GM12878 (cell line): ENCODE measurements around the gene SEMA4F.

Source experiments
- BACH1 ChIP-seq: fragments of 450-650 bp; IDR thresholded peaks from 2 replicates; pipeline ENCODE4 v1.6.1; 2017; ENCODE audit warnings: mild to moderate bottlenecking, borderline replicate concordance
- CREB1 ChIP-seq: IDR thresholded peaks from 2 replicates; pipeline ENCODE4 v1.6.1; 2012; ENCODE audit warnings: low read depth, mild to moderate bottlenecking, inconsistent platforms
- EZH2 ChIP-seq: IDR thresholded peaks from 2 replicates; pipeline ENCODE4 v1.6.1; 2012; ENCODE audit warnings: low read depth, mild to moderate bottlenecking, control low read depth, inconsistent platforms, low read length, borderline replicate concordance; ENCODE audit not compliant: control insufficient read depth
- GABPA ChIP-seq: IDR thresholded peaks from 2 replicates; pipeline ENCODE4 v1.6.1; 2014; ENCODE audit warnings: antibody characterized with exemption, low read depth, mild to moderate bottlenecking, inconsistent platforms
- HCFC1 ChIP-seq: fragments of 150-350 bp; IDR thresholded peaks from 2 replicates; pipeline ENCODE4 v1.6.1; 2014; ENCODE audit warnings: low read length
- NFIC ChIP-seq: IDR thresholded peaks from 2 replicates; pipeline ENCODE4 v1.6.1; 2012; ENCODE audit warnings: low read depth, mild to moderate bottlenecking, inconsistent platforms, low read length, moderate library complexity
- POLR2AphosphoS5 ChIP-seq: IDR thresholded peaks from 2 replicates; pipeline ENCODE4 v1.6.1; 2011; ENCODE audit warnings: mild to moderate bottlenecking, low read length, inconsistent platforms
- REST ChIP-seq: IDR thresholded peaks from 2 replicates; pipeline ENCODE4 v1.6.1; 2012; ENCODE audit warnings: mild to moderate bottlenecking, low read depth, low read length
- RFX5 ChIP-seq: IDR thresholded peaks from 2 replicates; pipeline ENCODE4 v1.6.1; 2011; ENCODE audit warnings: low read depth, low read length, improper control_type of control experiment
- SMC3 ChIP-seq: IDR thresholded peaks from 2 replicates; pipeline ENCODE4 v1.6.1; 2011; ENCODE audit warnings: low read length, improper control_type of control experiment, borderline replicate concordance

GRCh38 chr2:74728842-74729241 lies 74.8 kb downstream of the SEMA4F start:
- TF ChIP-seq HCFC1 (no peak), BACH1 (no peak), NFIC (no peak), SMC3 (no peak), POLR2AphosphoS5 (no peak), GABPA (no peak), REST (no peak), EZH2 (no peak), RFX5 (no peak), CREB1 (no peak)
